SHP77 (cell line): ENCODE results near the gene DZIP1L.

Source experiments
- DNase-seq, 2 experiments: peaks; one replicate each; lab custom pipeline; 2025; lab: John Stamatoyannopoulos, UW

DZIP1L gene

GRCh38 chr3:138034918-138035317 lies 80.5 kb downstream of the DZIP1L start:
- DNase-seq = no peak

- no peak for DNase-seq
These were observed 82.2 kb downstream of the DZIP1L start for GRCh38 chr3:138033202-138033691.

GRCh38 chr3:138032567-138032966 lies 82.8 kb downstream of the DZIP1L start:
- no peak for DNase-seq

GRCh38 chr3:138031536-138031935 lies 83.9 kb downstream of the DZIP1L start:
- no peak for DNase-seq

- DNase-seq = no peak
These were observed 84.6 kb downstream of the DZIP1L start for GRCh38 chr3:138030734-138031280.

- DNase-seq = no peak
These were observed 87.6 kb downstream of the DZIP1L start for GRCh38 chr3:138027821-138028220.

- DNase-seq = no peak
These were observed 89.9 kb downstream of the DZIP1L start for GRCh38 chr3:138025553-138025952.

- no peak for DNase-seq
These were observed 91.7 kb downstream of the DZIP1L start for GRCh38 chr3:138023754-138024153.

- no peak for DNase-seq
These were observed 95.9 kb downstream of the DZIP1L start for GRCh38 chr3:138019281-138020069.

- DNase-seq = no peak
These were observed 99.3 kb downstream of the DZIP1L start for GRCh38 chr3:138016065-138016464.

- DNase-seq = no peak
These were observed 102.9 kb downstream of the DZIP1L start for GRCh38 chr3:138012526-138012925.
